Parathyroid adenoma (tissue), 2 donors: ENCODE data around the gene CD44.

ENCODE experiments used
- H2AFZ ChIP-seq: fragments of 300-600 bp; sonication (generic); one replicate; pipeline ENCODE4 v1.7.0; 2017; ENCODE audit warnings: antibody characterized with exemption, mild to moderate bottlenecking
- H3K27ac ChIP-seq: fragments of 300-600 bp; sonication (generic); one replicate; pipeline ENCODE4 v1.7.0; 2017
- H3K27me3 ChIP-seq: fragments of 300-600 bp; sonication (generic); one replicate; pipeline ENCODE4 v1.7.0; 2017; ENCODE audit warnings: low read length; ENCODE audit not compliant: control insufficient read depth, insufficient read depth
- H3K36me3 ChIP-seq: fragments of 300-600 bp; sonication (generic); one replicate; pipeline ENCODE4 v1.7.0; 2017; ENCODE audit warnings: low read length; ENCODE audit not compliant: control insufficient read depth, insufficient read depth
- H3K4me1 ChIP-seq: fragments of 300-600 bp; sonication (generic); one replicate; pipeline ENCODE4 v1.7.0; 2017; ENCODE audit warnings: control low read depth
- H3K4me2 ChIP-seq: fragments of 300-600 bp; sonication (generic); one replicate; pipeline ENCODE4 v1.7.0; 2017; ENCODE audit warnings: low read length
- H3K4me3 ChIP-seq: fragments of 300-600 bp; sonication (generic); one replicate; pipeline ENCODE4 v1.7.0; 2017; ENCODE audit warnings: low read depth, low read length
- H3K79me2 ChIP-seq: fragments of 300-600 bp; sonication (generic); one replicate; pipeline ENCODE4 v1.7.0; 2017; ENCODE audit warnings: control low read depth
- H3K9ac ChIP-seq: fragments of 300-600 bp; sonication (generic); one replicate; pipeline ENCODE4 v1.7.0; 2017; ENCODE audit warnings: mild to moderate bottlenecking
- H3K9me3 ChIP-seq: fragments of 300-600 bp; sonication (generic); one replicate; pipeline ENCODE4 v1.7.0; 2017; ENCODE audit warnings: low read length; ENCODE audit not compliant: control insufficient read depth
- TF ChIP-seq, protein P1 (sequence below): fragments of 300-600 bp; sonication (generic); IDR thresholded peaks from one replicate; pipeline ENCODE4 v1.7.0; 2017; ENCODE audit warnings: antibody characterized with exemption, mild to moderate bottlenecking
- donor health status: primary hyperparathyroidism.

CD44 gene

DNA sequence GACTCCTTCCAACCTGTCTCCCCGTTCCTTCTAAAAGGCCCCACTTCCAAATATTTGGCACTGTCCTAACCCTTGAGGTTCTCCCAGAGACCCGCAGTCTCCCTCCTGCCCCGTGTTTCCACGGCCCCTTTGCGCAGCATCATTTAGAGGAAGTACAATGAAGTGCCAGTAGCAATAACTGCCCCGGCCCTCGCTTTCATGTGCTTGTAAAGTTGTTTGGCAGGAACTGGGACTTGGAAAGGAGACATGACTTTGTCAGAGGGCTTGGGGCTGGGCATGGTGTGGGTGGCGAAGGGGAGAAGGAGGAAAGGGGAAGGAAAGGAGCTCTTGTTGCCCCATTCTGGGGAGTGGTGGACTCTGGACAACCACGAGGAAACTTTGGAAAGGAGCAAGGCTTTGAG lies 2.6 kb downstream of the CD44 start:
- no peak overlapping the region for H3K27ac ChIP-seq
- H3K27me3 ChIP-seq, result no peaks in the 10 kb centered on the region
- no peaks in the 10 kb centered on the region for H3K36me3 ChIP-seq
- H3K9ac ChIP-seq, result no peak overlapping the region
- H3K4me3 ChIP-seq, result no peak overlapping the region
- peaks cover 4% of the 10 kb centered on the region for H3K4me1 ChIP-seq
- TF ChIP-seq, protein P1, sequence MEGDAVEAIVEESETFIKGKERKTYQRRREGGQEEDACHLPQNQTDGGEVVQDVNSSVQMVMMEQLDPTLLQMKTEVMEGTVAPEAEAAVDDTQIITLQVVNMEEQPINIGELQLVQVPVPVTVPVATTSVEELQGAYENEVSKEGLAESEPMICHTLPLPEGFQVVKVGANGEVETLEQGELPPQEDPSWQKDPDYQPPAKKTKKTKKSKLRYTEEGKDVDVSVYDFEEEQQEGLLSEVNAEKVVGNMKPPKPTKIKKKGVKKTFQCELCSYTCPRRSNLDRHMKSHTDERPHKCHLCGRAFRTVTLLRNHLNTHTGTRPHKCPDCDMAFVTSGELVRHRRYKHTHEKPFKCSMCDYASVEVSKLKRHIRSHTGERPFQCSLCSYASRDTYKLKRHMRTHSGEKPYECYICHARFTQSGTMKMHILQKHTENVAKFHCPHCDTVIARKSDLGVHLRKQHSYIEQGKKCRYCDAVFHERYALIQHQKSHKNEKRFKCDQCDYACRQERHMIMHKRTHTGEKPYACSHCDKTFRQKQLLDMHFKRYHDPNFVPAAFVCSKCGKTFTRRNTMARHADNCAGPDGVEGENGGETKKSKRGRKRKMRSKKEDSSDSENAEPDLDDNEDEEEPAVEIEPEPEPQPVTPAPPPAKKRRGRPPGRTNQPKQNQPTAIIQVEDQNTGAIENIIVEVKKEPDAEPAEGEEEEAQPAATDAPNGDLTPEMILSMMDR, result no peak
- no peak overlapping the region for H2AFZ ChIP-seq
- H3K9me3 ChIP-seq, result no peaks in the 10 kb centered on the region
- H3K79me2 ChIP-seq, result peaks cover 2% of the 10 kb centered on the region
- no peak overlapping the region for H3K4me2 ChIP-seq

DNA sequence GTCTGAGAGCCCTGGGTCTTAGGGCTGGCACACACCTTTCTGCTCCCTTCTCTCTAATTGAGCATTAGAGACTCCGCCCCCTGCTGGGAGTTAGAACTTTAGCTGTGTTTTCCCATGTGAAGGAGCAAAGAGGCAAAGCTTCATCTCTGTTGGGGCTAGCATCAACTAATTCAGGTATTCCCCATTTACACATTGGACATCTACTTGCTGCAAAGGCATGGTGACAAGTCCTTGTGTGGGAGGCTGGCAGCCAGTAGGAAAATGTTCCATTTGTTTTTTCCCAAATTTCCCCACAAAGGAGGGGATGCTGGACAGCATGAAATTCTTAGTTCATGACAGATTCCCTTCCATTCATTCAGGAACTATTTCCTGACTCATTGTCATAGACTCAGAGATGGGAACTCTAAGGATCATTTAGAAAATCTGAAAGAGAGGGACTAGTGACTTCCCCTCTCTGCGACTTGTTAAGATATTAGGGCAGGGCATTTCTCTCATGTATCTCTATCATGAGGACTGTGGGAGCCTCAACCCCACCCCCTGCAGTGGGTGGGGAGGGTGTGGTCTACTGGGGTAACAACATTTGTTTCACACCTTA lies 3.6 kb downstream of the CD44 start:
- peaks cover 4% of the 10 kb centered on the region for H3K4me1 ChIP-seq
- peaks cover 2% of the 10 kb centered on the region for H3K79me2 ChIP-seq
- no peaks in the 10 kb centered on the region for H3K27me3 ChIP-seq
- no peaks in the 10 kb centered on the region for H3K9me3 ChIP-seq
- H2AFZ ChIP-seq, result no peak overlapping the region
- H3K4me3 ChIP-seq, result no peak overlapping the region
- TF ChIP-seq, protein P1, result no peak
- no peak overlapping the region for H3K9ac ChIP-seq
- no peak overlapping the region for H3K4me2 ChIP-seq
- no peak overlapping the region for H3K27ac ChIP-seq
- H3K36me3 ChIP-seq, result no peaks in the 10 kb centered on the region

DNA sequence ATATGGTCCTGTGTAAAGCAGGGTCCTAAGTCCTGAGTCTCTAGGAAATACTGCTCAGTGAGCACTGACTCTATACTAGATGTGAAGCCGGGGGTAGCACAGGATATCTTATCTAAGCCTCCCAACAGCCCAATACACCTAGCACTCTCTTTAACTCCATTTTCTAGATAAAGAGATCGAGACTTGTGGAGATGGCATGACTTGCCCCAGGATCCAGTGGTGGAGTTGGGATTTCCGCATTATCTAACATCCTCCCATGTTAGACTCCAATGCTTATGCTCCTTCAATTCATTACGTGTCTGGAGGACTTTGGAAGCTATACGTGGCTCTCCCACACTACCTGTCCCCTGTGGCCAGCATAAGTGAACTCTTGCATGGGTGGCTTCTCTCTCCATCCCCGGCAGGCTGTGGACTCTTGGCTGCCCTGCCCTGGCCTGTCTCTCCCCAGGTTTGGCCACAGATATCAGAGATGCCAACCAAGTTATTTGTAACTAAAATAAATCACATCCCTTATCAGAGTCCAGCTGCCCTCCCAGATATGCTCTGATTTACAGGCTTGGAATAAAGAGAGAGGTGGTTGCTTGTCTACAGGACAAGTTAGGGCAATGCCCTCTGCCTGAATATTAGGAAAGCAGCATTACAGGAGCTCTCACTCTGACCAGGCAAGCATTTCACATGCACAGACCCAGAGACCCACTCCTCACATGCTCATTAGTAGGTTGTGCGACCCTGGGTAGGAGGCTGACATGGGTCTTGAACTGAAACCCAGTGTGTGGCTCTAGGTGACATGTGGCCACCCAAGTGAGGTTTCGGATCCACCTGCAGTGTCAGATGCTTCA lies 4.5 kb downstream of the CD44 start:
- Histone ChIP-seq H3K4me2 (no peak overlapping the region), H3K27ac (no peak overlapping the region), H3K4me1 (peaks cover 4% of the 10 kb centered on the region), H3K9ac (no peak overlapping the region), H3K9me3 (no peaks in the 10 kb centered on the region), H2AFZ (no peak overlapping the region), H3K27me3 (no peaks in the 10 kb centered on the region), H3K79me2 (peaks cover 2% of the 10 kb centered on the region), H3K4me3 (no peak overlapping the region), H3K36me3 (no peaks in the 10 kb centered on the region)
- TF ChIP-seq, protein P1, result no peak

DNA sequence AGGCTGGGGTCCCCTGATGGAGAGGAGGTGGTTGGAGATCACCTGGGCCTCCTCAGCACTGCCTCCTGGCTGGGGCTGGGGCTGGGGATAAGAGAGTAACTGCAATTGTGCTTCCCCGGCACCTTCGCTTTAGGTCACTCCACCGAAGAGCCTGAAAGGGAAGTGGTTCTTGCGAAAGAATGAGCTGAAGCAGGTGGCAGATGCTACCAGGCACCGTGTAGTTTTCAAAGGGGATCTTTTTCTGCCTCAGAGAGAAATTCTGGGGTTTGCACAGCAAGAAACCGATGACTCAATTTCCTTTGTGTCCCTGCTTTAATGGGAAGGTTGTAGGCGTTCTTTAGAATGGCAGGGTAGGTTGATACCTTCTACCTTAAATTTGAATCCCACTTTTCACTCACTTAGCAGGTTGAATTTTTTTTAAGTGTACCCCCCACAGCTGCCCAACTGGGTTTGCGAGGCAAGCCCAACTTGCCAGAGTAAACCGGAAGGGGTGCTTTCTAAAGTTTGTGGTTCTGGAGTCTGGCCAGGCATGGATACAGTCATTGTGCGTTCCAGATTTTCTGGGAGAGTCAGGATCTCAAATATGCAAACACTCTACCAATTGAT lies 5.3 kb downstream of the CD44 start:
- Histone ChIP-seq H3K36me3 (no peaks in the 10 kb centered on the region), H3K4me1 (peaks cover 4% of the 10 kb centered on the region), H3K4me2 (no peak overlapping the region), H3K9me3 (no peaks in the 10 kb centered on the region), H2AFZ (no peak overlapping the region), H3K4me3 (no peak overlapping the region), H3K27me3 (no peaks in the 10 kb centered on the region), H3K27ac (no peak overlapping the region), H3K79me2 (peaks cover 2% of the 10 kb centered on the region), H3K9ac (no peak overlapping the region)
- TF ChIP-seq, protein P1, result no peak
